Measurements from ENCODE around the gene APLNR. TPM values are rescaled to one million over a fixed set of nuclear protein-coding genes. Genes with fewer than 3 reads are reported as not detected.

The APLNR gene
- total RNA-seq, 2 experiments from 2014 or later, result not detected

DNA sequence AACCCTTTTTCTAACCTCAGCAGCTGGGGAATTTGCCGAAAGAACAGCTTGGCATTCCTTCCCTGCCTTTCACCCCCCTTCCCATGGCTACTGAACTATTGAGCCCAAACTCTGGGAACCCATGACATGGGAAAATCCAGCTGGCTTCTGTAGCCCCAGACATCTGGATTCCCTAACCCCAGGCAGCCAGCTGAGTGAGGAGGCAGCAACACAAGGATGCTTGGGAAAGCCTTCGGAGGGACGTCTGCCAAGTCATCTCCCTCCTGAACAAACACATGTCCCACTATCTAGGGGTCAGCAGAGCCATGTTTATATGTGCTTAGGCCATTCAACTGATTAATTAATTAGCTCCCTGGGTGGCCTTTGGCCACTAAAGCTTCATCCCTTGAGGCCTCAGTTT lies 33.7 kb downstream of the APLNR start:
- Histone ChIP-seq H3K4me2 (ENCODE audit: low read length) (no peak overlapping the region), H4K20me1 (ENCODE audit: insufficient read depth, low read length) (no peaks in the 10 kb centered on the region), H3K36me3 (ENCODE audit: insufficient read depth, low read length) (no peaks in the 10 kb centered on the region), H2AFZ (ENCODE audit: low read length) (no peak overlapping the region), H3K27ac (ENCODE audit: low read depth, low read length, poor library complexity, severe bottlenecking) (no peak overlapping the region), H3K9me3 (ENCODE audit: low read length) (no peaks in the 10 kb centered on the region), H3K4me1 (ENCODE audit: insufficient read depth, low read length, poor library complexity, severe bottlenecking) (no peaks in the 10 kb centered on the region), H3K79me2 (ENCODE audit: insufficient read depth, low read depth, low read length) (no peaks in the 10 kb centered on the region), H3K4me3 (ENCODE audit: low read depth, low read length, poor library complexity, severe bottlenecking) (no peak overlapping the region), H3K9me2 (ENCODE audit: insufficient read depth, low read length) (no peaks in the 10 kb centered on the region)
- CTCF ChIA-PET (ENCODE audit: unreplicated experiment), result no interaction called here
- TF ChIP-seq EZH2phosphoT487 (IDR thresholded peaks at IDR 0.05; ENCODE audit: borderline replicate concordance, low read depth, low read length), result no peak
- TF ChIP-seq, protein P1, sequence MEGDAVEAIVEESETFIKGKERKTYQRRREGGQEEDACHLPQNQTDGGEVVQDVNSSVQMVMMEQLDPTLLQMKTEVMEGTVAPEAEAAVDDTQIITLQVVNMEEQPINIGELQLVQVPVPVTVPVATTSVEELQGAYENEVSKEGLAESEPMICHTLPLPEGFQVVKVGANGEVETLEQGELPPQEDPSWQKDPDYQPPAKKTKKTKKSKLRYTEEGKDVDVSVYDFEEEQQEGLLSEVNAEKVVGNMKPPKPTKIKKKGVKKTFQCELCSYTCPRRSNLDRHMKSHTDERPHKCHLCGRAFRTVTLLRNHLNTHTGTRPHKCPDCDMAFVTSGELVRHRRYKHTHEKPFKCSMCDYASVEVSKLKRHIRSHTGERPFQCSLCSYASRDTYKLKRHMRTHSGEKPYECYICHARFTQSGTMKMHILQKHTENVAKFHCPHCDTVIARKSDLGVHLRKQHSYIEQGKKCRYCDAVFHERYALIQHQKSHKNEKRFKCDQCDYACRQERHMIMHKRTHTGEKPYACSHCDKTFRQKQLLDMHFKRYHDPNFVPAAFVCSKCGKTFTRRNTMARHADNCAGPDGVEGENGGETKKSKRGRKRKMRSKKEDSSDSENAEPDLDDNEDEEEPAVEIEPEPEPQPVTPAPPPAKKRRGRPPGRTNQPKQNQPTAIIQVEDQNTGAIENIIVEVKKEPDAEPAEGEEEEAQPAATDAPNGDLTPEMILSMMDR (conservative IDR thresholded peaks at IDR 0.05; ENCODE audit: low read length), result no peak
- DNase-seq (ENCODE audit: low spot score), result no peak
- intact Hi-C loops (cut with micrococcal nuclease; ENCODE audit: unreplicated experiment), result no loop called here
- POLR2A ChIA-PET, result interaction anchor here (0.9 kb wide), 1 partner anchor 10 kb away, joined by 4 read pairs; no protein-coding TSS in a partner anchor
- BruUV-seq (replicated peaks), result no TSS peak

DNA sequence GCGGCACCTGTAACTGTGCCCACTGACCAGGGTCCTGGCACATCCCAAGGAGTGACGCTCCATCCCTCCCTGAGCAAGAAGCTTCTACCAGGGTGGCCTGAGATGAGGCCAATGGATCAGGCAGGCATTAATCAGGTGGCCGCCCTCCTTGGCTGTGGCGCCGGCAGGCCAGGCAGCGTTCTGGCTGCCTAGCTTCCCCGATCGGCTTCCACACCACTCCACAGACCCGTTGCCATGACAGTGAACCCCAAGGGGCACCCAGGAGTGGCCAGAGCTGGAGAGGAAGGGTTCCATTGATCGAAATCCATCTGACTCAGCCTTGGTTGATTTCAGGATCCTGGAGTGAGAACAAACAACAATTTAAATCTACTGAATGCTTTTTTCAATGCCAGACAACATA lies 34.8 kb downstream of the APLNR start:
- intact Hi-C loops (cut with micrococcal nuclease; ENCODE audit: unreplicated experiment), result no loop called here
- H3K79me2 ChIP-seq (ENCODE audit: insufficient read depth, low read depth, low read length), result no peaks in the 10 kb centered on the region
- TF ChIP-seq, protein P1 (conservative IDR thresholded peaks at IDR 0.05; ENCODE audit: low read length), result no peak
- no peak for TF ChIP-seq EZH2phosphoT487 (IDR thresholded peaks at IDR 0.05; ENCODE audit: borderline replicate concordance, low read depth, low read length)
- no peaks in the 10 kb centered on the region for H3K4me1 ChIP-seq (ENCODE audit: insufficient read depth, low read length, poor library complexity, severe bottlenecking)
- ChIA-PET CTCF (ENCODE audit: unreplicated experiment) (no interaction called here), POLR2A (no interaction called here)
- H3K4me3 ChIP-seq (ENCODE audit: low read depth, low read length, poor library complexity, severe bottlenecking), result no peak overlapping the region
- no peaks in the 10 kb centered on the region for H3K9me3 ChIP-seq (ENCODE audit: low read length)
- H2AFZ ChIP-seq (ENCODE audit: low read length), result no peak overlapping the region
- DNase-seq (ENCODE audit: low spot score), result no peak
- no peaks in the 10 kb centered on the region for H4K20me1 ChIP-seq (ENCODE audit: insufficient read depth, low read length)
- no peaks in the 10 kb centered on the region for H3K36me3 ChIP-seq (ENCODE audit: insufficient read depth, low read length)
- no TSS peak for BruUV-seq (replicated peaks)
- H3K9me2 ChIP-seq (ENCODE audit: insufficient read depth, low read length), result no peaks in the 10 kb centered on the region
- H3K27ac ChIP-seq (ENCODE audit: low read depth, low read length, poor library complexity, severe bottlenecking), result no peak overlapping the region
- H3K4me2 ChIP-seq (ENCODE audit: low read length), result no peak overlapping the region

DNA sequence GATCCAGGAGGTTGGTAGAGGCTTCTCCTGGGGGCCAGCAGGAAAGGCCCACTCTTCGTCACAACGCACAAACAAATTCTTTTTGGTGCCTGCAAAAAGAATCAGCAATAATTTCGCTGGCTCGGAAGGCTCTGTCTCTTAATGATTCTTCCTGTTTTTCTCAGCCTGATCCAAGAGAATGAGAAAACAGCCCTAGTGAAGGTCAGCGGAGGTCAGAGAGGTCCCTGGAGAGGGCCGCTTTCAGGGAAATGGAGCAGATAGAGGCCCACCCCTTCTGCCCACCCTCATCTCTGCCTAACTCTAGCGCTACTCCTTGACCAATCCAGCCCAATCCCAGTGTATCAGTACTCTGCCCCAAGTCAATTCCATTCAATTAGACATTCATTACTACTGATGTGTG lies 36.1 kb downstream of the APLNR start:
- BruUV-seq (replicated peaks), result no TSS peak
- Histone ChIP-seq H3K79me2 (ENCODE audit: insufficient read depth, low read depth, low read length) (no peaks in the 10 kb centered on the region), H3K36me3 (ENCODE audit: insufficient read depth, low read length) (no peaks in the 10 kb centered on the region), H3K4me2 (ENCODE audit: low read length) (no peak overlapping the region), H4K20me1 (ENCODE audit: insufficient read depth, low read length) (no peaks in the 10 kb centered on the region), H3K27ac (ENCODE audit: low read depth, low read length, poor library complexity, severe bottlenecking) (no peak overlapping the region), H2AFZ (ENCODE audit: low read length) (no peak overlapping the region), H3K9me2 (ENCODE audit: insufficient read depth, low read length) (no peaks in the 10 kb centered on the region), H3K4me3 (ENCODE audit: low read depth, low read length, poor library complexity, severe bottlenecking) (no peak overlapping the region), H3K4me1 (ENCODE audit: insufficient read depth, low read length, poor library complexity, severe bottlenecking) (no peaks in the 10 kb centered on the region), H3K9me3 (ENCODE audit: low read length) (no peaks in the 10 kb centered on the region)
- no peak for DNase-seq (ENCODE audit: low spot score)
- CTCF ChIA-PET (ENCODE audit: unreplicated experiment), result no interaction called here
- intact Hi-C loops (cut with micrococcal nuclease; ENCODE audit: unreplicated experiment), result no loop called here
- TF ChIP-seq, protein P1 (conservative IDR thresholded peaks at IDR 0.05; ENCODE audit: low read length), result no peak
- POLR2A ChIA-PET, result no interaction called here
